Neutrophil (primary cell): ENCODE data around the gene KIF26B.

Experiments
- H3K27ac ChIP-seq: fragments of 200-600 bp; sonication (generic); 2 replicates; pipeline ENCODE4 v1.5.1; 2016; ENCODE audit warnings: mild to moderate bottlenecking, moderate library complexity
- H3K27me3 ChIP-seq: fragments of 200-600 bp; sonication (generic); 2 replicates; pipeline ENCODE4 v1.6.0; 2016; ENCODE audit warnings: mild to moderate bottlenecking
- H3K36me3 ChIP-seq: fragments of 200-600 bp; sonication (generic); 2 replicates; pipeline ENCODE4 v1.5.1; 2017
- H3K4me1 ChIP-seq, 2 experiments: fragments of 200-600 bp in 1 of 2; sonication (generic) in 1 of 2; 1 replicate in 1 of 2; 2 replicates in 1 of 2; pipeline versions ENCODE4 v1.5.1 to v1.6.1; 2013 to 2016; ENCODE audit warnings: low read depth in 1 of 2, low read length in 1 of 2, mild to moderate bottlenecking in 1 of 2, moderate library complexity in 1 of 2; ENCODE audit not compliant: control insufficient read depth in 1 of 2, insufficient read depth in 1 of 2
- H3K4me3 ChIP-seq, 2 experiments: fragments of 200-600 bp in 1 of 2; sonication (generic) in 1 of 2; 1 replicate in 1 of 2; 2 replicates in 1 of 2; pipeline ENCODE4 v1.5.1; 2013 to 2016; ENCODE audit warnings: low read depth in 1 of 2, low read length in 1 of 2, mild to moderate bottlenecking in 1 of 2, moderate library complexity in 1 of 2
- H3K9me3 ChIP-seq: fragments of 200-600 bp; sonication (generic); 2 replicates; pipeline ENCODE4 v1.5.1; 2016
- TF ChIP-seq, protein P1 (sequence below): fragments of 200-600 bp; sonication (generic); IDR thresholded peaks from 2 replicates; pipeline ENCODE4 v1.5.1; 2016; ENCODE audit warnings: antibody characterized with exemption

Gene KIF26B

GRCh38 chr1:245592189-245592460 is 437.3 kb downstream of the KIF26B start:
- Histone ChIP-seq H3K27ac (no peak overlapping the region), H3K4me3 (no peak overlapping the region), H3K4me1 (no peaks in the 10 kb centered on the region), H3K27me3 (no peaks in the 10 kb centered on the region), H3K36me3 (no peaks in the 10 kb centered on the region), H3K9me3 (no peaks in the 10 kb centered on the region)
- TF ChIP-seq, protein P1, sequence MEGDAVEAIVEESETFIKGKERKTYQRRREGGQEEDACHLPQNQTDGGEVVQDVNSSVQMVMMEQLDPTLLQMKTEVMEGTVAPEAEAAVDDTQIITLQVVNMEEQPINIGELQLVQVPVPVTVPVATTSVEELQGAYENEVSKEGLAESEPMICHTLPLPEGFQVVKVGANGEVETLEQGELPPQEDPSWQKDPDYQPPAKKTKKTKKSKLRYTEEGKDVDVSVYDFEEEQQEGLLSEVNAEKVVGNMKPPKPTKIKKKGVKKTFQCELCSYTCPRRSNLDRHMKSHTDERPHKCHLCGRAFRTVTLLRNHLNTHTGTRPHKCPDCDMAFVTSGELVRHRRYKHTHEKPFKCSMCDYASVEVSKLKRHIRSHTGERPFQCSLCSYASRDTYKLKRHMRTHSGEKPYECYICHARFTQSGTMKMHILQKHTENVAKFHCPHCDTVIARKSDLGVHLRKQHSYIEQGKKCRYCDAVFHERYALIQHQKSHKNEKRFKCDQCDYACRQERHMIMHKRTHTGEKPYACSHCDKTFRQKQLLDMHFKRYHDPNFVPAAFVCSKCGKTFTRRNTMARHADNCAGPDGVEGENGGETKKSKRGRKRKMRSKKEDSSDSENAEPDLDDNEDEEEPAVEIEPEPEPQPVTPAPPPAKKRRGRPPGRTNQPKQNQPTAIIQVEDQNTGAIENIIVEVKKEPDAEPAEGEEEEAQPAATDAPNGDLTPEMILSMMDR: no peak

DNA sequence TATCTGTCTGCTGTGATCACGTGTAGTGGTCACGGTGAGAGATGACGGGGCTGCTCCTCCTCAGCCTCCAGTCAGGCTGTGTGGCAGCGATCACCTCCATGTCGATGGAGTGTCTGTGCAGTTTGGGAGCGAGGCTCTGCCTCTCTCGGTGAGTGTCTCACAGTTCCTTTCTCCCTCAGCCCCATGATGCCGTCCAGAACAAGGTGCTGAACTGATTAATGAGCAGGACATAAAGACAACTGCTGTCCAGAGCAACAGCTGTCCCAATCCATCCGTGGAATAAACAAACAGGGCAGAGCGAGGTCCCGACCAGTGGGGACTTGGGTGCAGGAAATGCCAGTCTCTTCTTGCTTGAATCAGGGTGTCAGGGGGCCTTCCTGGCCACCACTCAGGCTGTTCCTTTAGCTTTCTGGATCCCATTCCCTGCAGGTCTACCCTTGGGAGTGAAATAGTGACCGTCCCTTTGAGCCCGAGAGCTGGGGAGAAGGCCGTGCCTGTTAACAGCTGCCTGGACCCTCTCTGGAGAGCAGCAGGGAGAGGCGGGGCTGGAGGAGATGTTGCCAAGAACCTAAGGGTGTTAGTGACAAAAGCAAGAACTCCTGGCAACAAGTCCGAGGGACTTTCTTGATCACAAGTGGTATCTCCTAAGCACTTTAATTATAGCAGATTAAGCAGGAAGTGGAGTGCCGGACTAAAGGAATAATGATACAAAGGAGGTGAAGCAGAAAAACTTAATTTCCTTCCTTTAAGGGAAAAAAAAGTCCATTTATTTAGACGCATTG is 443.9 kb downstream of the KIF26B start:
- no peaks in the 10 kb centered on the region for H3K27me3 ChIP-seq
- H3K27ac ChIP-seq: no peak overlapping the region
- H3K4me3 ChIP-seq: no peak overlapping the region
- TF ChIP-seq, protein P1: no peak
- no peaks in the 10 kb centered on the region for H3K9me3 ChIP-seq
- peaks cover 4 to 7% of the 10 kb centered on the region in 2 experiments for H3K4me1 ChIP-seq
- H3K36me3 ChIP-seq: no peaks in the 10 kb centered on the region

DNA sequence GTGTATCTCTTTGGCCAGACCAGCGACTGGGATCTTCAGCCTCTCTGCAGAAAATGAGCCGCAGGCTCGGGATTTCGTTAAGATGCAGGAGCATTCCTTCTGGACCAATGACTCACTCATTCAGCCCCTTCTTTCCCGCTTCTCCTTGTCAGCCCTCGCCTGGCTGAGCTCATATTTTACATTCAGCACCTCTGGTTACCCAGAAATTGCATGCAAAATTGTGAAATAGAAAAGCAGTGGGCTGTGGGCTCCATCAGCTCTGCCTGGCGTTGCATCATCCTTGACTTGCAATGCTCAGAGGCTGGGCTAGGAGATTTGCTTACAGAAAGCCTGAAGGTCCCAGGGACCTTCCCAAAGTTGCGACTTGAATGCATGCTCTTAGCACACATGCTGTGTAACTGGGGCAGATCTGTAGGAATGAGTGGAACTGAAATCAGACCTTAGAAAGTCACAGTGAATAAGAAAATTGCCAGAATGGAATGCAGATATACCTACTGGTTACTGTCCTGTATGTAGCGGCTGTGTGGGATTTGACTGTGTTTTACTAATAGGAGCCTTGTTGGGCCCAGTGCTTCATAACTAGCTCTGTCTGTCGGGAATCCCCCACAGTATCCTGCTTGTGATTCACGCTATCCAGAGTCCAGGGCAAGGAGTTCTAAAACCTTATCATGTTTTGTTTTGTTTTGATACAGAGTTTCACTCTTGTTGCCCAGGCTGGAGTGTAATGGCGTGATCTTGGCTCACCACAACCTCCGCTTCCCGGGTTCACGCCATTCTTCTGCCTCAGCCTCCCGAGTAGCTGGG is 444.8 kb downstream of the KIF26B start:
- TF ChIP-seq, protein P1: no peak
- Histone ChIP-seq H3K4me3 (no peak overlapping the region), H3K27ac (no peak overlapping the region), H3K4me1 (peaks cover 4 to 7% of the 10 kb centered on the region in 2 experiments), H3K27me3 (peaks cover under 1% of the 10 kb centered on the region), H3K9me3 (no peaks in the 10 kb centered on the region), H3K36me3 (no peaks in the 10 kb centered on the region)

GRCh38 chr1:245600658-245601057 is 445.9 kb downstream of the KIF26B start:
- no peak overlapping the region for H3K27ac ChIP-seq
- H3K27me3 ChIP-seq: peaks cover 11% of the 10 kb centered on the region
- no peak overlapping the region for H3K4me3 ChIP-seq
- peaks cover 8 to 13% of the 10 kb centered on the region in 2 experiments for H3K4me1 ChIP-seq
- TF ChIP-seq, protein P1: no peak
- H3K36me3 ChIP-seq: no peaks in the 10 kb centered on the region
- no peaks in the 10 kb centered on the region for H3K9me3 ChIP-seq

DNA sequence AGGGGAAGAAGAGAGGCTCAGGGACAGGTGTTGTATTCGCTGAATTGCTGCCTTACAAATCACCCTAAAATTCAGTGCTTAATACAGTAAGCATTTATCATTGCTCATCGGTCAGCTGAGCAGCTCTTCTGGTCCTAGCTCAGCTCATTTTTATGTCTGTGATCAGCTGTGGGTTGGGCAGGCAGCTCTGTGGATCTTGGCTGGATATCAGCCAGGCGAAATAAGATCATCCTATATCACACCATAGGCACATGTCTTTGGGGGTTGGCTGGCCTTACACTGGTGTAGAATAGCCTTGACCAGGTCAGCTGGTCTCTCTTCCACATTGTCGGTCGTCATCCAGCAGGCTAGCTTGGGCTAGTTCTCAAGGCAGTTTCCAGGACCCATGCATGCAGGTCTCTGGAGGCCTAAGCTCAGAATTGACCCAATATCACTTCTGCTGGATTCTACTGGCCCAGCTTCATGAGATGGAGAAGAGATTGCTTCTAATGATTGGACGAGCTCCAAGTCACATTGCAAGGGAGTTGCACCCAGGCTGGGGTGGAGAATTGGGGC is 448.6 kb downstream of the KIF26B start:
- no peak overlapping the region for H3K4me3 ChIP-seq
- H3K4me1 ChIP-seq: peaks cover 13 to 15% of the 10 kb centered on the region in 2 experiments
- peaks cover 36% of the 10 kb centered on the region for H3K27me3 ChIP-seq
- H3K9me3 ChIP-seq: no peaks in the 10 kb centered on the region
- no peaks in the 10 kb centered on the region for H3K36me3 ChIP-seq
- TF ChIP-seq, protein P1: no peak
- H3K27ac ChIP-seq: no peak overlapping the region
